GM23338 (cell line): ENCODE results near the gene CHST15. TPM values are rescaled to one million over a fixed set of nuclear protein-coding genes. Genes with fewer than 3 reads are reported as not detected.

Experiments used
- ATAC-seq: fragments of 200-7000 bp; cut with Tn5 transposase; 3 replicates; pipeline ENCODE4 v1.9.1; 2020
- DNase-seq: peaks from one replicate; pipeline ENCODE4 v3.0.0-alpha.2; 2015; ENCODE audit warnings: low spot score
- H2AFZ ChIP-seq: fragments of 200-600 bp; sonication (generic); 2 replicates; pipeline ENCODE4 v1.8.0; 2016; ENCODE audit warnings: antibody characterized with exemption, mild to moderate bottlenecking, moderate library complexity
- H3F3A ChIP-seq: fragments of 200-600 bp; sonication (generic); replicated peaks from 2 replicates; pipeline ENCODE4 v1.8.0; 2017; ENCODE audit warnings: antibody characterized with exemption, mixed run types, low read depth
- H3K27ac ChIP-seq: fragments of 200-600 bp; sonication (generic); 2 replicates; pipeline ENCODE4 v1.6.1; 2016; ENCODE audit warnings: low read depth
- H3K27me3 ChIP-seq: fragments of 200-600 bp; sonication (generic); 2 replicates; pipeline ENCODE4 v1.8.0; 2016; ENCODE audit warnings: mild to moderate bottlenecking, mixed run types, moderate library complexity; ENCODE audit not compliant: insufficient read depth
- H3K36me3 ChIP-seq: fragments of 200-600 bp; sonication (generic); 2 replicates; pipeline ENCODE4 v1.8.0; 2016; ENCODE audit warnings: mild to moderate bottlenecking; ENCODE audit not compliant: insufficient read depth
- H3K4me1 ChIP-seq: fragments of 200-600 bp; sonication (generic); 2 replicates; pipeline ENCODE4 v1.8.0; 2016; ENCODE audit warnings: mild to moderate bottlenecking, moderate library complexity; ENCODE audit not compliant: insufficient read depth
- H3K4me2 ChIP-seq: fragments of 200-600 bp; sonication (generic); 2 replicates; pipeline ENCODE4 v1.7.1; 2017; ENCODE audit warnings: mixed run types
- H3K4me3 ChIP-seq: fragments of 200-600 bp; sonication (generic); 2 replicates; pipeline ENCODE4 v1.6.1; 2016; ENCODE audit warnings: mixed run types
- H3K79me2 ChIP-seq: fragments of 200-600 bp; sonication (generic); replicated peaks from 2 replicates; pipeline ENCODE4 v1.8.0; 2017; ENCODE audit warnings: mild to moderate bottlenecking; ENCODE audit not compliant: insufficient read depth
- H3K9me2 ChIP-seq: fragments of 200-600 bp; sonication (generic); 2 replicates; pipeline ENCODE4 v1.8.0; 2017; ENCODE audit not compliant: insufficient read depth
- H4K20me1 ChIP-seq: fragments of 200-600 bp; sonication (generic); replicated peaks from 2 replicates; pipeline ENCODE4 v1.8.0; 2017; ENCODE audit warnings: mild to moderate bottlenecking; ENCODE audit not compliant: insufficient read depth
- H3K27ac Mint-ChIP-seq: 2 replicates; pipeline ENCODE4 v1.8.0; 2020; ENCODE audit warnings: inconsistent platforms, mild to moderate bottlenecking, moderate library complexity, mixed read lengths
- H3K27me3 Mint-ChIP-seq: 3 replicates; pipeline ENCODE4 v1.8.0; 2022; ENCODE audit warnings: low read depth, mild to moderate bottlenecking, moderate library complexity, mixed read lengths, inconsistent platforms; ENCODE audit not compliant: insufficient read depth, poor library complexity
- H3K36me3 Mint-ChIP-seq: 3 replicates; pipeline ENCODE4 v1.8.0; 2021; ENCODE audit warnings: low read depth, mild to moderate bottlenecking, inconsistent platforms, moderate library complexity, mixed read lengths
- H3K4me1 Mint-ChIP-seq: 3 replicates; pipeline ENCODE4 v1.8.0; 2020; ENCODE audit warnings: mild to moderate bottlenecking, inconsistent platforms, mixed read lengths
- H3K4me3 Mint-ChIP-seq: 3 replicates; pipeline ENCODE4 v1.8.0; 2021; ENCODE audit warnings: moderate library complexity, mild to moderate bottlenecking, inconsistent platforms, mixed read lengths
- H3K9me3 Mint-ChIP-seq: 3 replicates; pipeline ENCODE4 v1.8.0; 2020; ENCODE audit warnings: moderate library complexity, mild to moderate bottlenecking, inconsistent platforms, mixed read lengths
- CREB1 ChIP-seq: fragments of 250-450 bp; sonication (Bioruptor Pico); IDR thresholded peaks from 2 replicates; pipeline ENCODE4 v1.5.0; 2020; ENCODE audit warnings: low read depth, mild to moderate bottlenecking, moderate library complexity
- ETS1 ChIP-seq: IDR thresholded peaks from 2 replicates; pipeline ENCODE4 v1.6.1; 2016; ENCODE audit warnings: antibody characterized with exemption
- EZH2 ChIP-seq: fragments of 200-600 bp; sonication (generic); IDR thresholded peaks from one replicate; pipeline ENCODE4 v1.8.0; 2017; ENCODE audit warnings: antibody characterized with exemption, mild to moderate bottlenecking, low read depth; ENCODE audit not compliant: unreplicated experiment
- EZH2phosphoT487 ChIP-seq: fragments of 200-600 bp; sonication (generic); IDR thresholded peaks from one replicate; pipeline ENCODE4 v1.8.1; 2018; ENCODE audit warnings: antibody characterized with exemption; ENCODE audit not compliant: unreplicated experiment
- JUNB ChIP-seq: IDR thresholded peaks from one replicate; pipeline ENCODE4 v1.6.1; 2016; ENCODE audit warnings: antibody characterized with exemption; ENCODE audit not compliant: unreplicated experiment
- NANOG ChIP-seq: IDR thresholded peaks from 2 replicates; pipeline ENCODE4 v1.6.1; 2016; ENCODE audit warnings: antibody characterized with exemption, borderline replicate concordance
- STAT1 ChIP-seq: IDR thresholded peaks from one replicate; pipeline ENCODE4 v1.6.1; 2016; ENCODE audit warnings: antibody characterized with exemption; ENCODE audit not compliant: unreplicated experiment
- ZNF114 ChIP-seq: fragments of 250-450 bp; sonication (Bioruptor Pico); IDR thresholded peaks from 2 replicates; pipeline ENCODE4 v1.5.0; 2020; ENCODE audit warnings: mild to moderate bottlenecking, moderate library complexity
- polyA plus RNA-seq: library from polyadenylated mRNA; unstranded; fragments of >200 nt; fragmentation: Nextera tagmentation; extraction: Ambion mirVana; gene quantifications from 2 replicates; pipeline ENCODE4 v1.2.1, GENCODE V29; 2016
- total RNA-seq: library from RNA; depleted of rRNA; stranded (reverse); fragments of >200 nt; shearing (Covaris generic); gene quantifications from 2 replicates; pipeline ENCODE4 v1.2.3, GENCODE V29; 2014
- TF ChIP-seq, protein P1 (sequence below): IDR thresholded peaks from one replicate; pipeline ENCODE4 v1.6.1; 2018; ENCODE audit warnings: antibody characterized with exemption; ENCODE audit not compliant: unreplicated experiment
- TF ChIP-seq, protein P2 (sequence below), 2 experiments: fragments of 200-600 bp in 1 of 2; sonication (generic) in 1 of 2; conservative IDR thresholded peaks; 2 replicates each; pipeline versions ENCODE4 v1.5.1 to v1.6.1; 2016 to 2017; ENCODE audit warnings: antibody characterized with exemption in 2 of 2, low read depth in 2 of 2, mild to moderate bottlenecking in 2 of 2, moderate library complexity in 1 of 2

The CHST15 gene
- total and polyA plus RNA-seq, 2 experiments from 2014 or later, result 2.6 to 11.2 TPM

GRCh38 chr10:124117511-124117785, 24.1 kb upstream of the CHST15 start:
- no peaks in the 10 kb centered on the region for H3K36me3 Mint-ChIP-seq
- no peaks in the 10 kb centered on the region for H3K9me3 Mint-ChIP-seq
- H3F3A ChIP-seq, result no peaks in the 10 kb centered on the region
- no peaks in the 10 kb centered on the region for H3K4me1 ChIP-seq
- ATAC-seq (no peak), DNase-seq (no peak)
- no peaks in the 10 kb centered on the region for H3K9me2 ChIP-seq
- no peaks in the 10 kb centered on the region for H3K79me2 ChIP-seq
- H3K4me3 ChIP-seq, result no peak overlapping the region
- no peaks in the 10 kb centered on the region for H3K27me3 ChIP-seq
- no peak for TF ChIP-seq ZNF114 (CRISPR knock-in tag)
- H3K4me2 ChIP-seq, result no peak overlapping the region
- 0 out of 3 replicates have a peak, but pooled peaks cover 2% of the 10 kb centered on the region for H3K4me1 Mint-ChIP-seq
- peaks cover 9% of the 10 kb centered on the region for H3K27me3 Mint-ChIP-seq
- no peaks in the 10 kb centered on the region; the same call in 1 of the 2 replicates for H4K20me1 ChIP-seq
- no peak overlapping the region for H2AFZ ChIP-seq
- H3K4me3 Mint-ChIP-seq, result no peak overlapping the region
- H3K36me3 ChIP-seq, result no peaks in the 10 kb centered on the region
- no peak overlapping the region; the same call in 1 of the 2 replicates for H3K27ac Mint-ChIP-seq
- no peak overlapping the region for H3K27ac ChIP-seq

DNA sequence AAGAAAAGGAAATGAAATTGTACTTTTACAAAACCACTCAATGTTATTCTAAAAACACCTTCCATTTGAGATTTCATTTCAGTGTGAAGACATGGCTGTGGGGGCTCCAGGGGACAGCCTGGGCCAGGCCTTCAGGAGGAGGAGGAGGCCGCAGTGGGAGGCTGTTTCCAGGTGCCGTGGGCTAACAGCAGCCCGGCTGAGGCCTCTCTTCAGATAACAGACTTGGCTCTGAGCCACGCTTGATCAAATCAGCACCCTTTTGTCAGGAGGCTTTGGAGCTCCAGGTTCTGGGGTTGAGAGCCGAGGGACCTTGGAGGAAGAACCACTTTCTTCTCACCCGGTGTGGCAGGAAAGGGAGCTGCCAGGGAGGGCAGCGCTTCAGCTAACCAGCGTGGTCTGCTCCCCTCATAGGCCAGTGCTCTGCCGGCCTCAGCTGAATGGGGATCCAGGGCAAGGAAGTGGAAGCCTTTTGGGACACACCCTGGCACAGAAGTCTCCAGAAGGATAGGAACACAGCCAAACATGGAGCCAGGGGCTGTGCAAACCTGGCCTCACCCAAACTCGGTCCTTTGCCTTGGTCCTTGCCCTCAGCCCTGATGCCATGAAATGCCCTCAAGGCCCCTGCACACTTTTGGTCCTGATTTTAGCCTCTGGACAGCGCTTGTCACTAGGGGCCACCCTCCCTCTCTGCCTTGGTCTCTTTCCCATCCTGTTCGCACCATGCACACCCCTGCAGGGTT, 23.5 kb upstream of the CHST15 start:
- Mint-ChIP-seq H3K4me1 (0 out of 3 replicates have a peak, but pooled peaks cover 2% of the 10 kb centered on the region), H3K4me3 (no peak overlapping the region), H3K9me3 (no peaks in the 10 kb centered on the region), H3K36me3 (no peaks in the 10 kb centered on the region), H3K27me3 (peaks cover 9% of the 10 kb centered on the region), H3K27ac (no peak overlapping the region)
- Histone ChIP-seq H3K27ac (no peak overlapping the region), H3K36me3 (no peaks in the 10 kb centered on the region), H3K4me3 (no peak overlapping the region), H3K4me2 (no peak overlapping the region), H3K9me2 (no peaks in the 10 kb centered on the region; the same call in 1 of the 2 replicates), H3K4me1 (no peaks in the 10 kb centered on the region), H3F3A (no peaks in the 10 kb centered on the region), H2AFZ (no peak overlapping the region), H4K20me1 (no peaks in the 10 kb centered on the region; the same call in 1 of the 2 replicates), H3K79me2 (no peaks in the 10 kb centered on the region), H3K27me3 (no peaks in the 10 kb centered on the region)
- DNase-seq (no peak), ATAC-seq (no peak)
- TF ChIP-seq EZH2, result no peak
- no peak for TF ChIP-seq STAT1
- no peak for TF ChIP-seq CREB1 (CRISPR knock-in tag)
- TF ChIP-seq, protein P1, sequence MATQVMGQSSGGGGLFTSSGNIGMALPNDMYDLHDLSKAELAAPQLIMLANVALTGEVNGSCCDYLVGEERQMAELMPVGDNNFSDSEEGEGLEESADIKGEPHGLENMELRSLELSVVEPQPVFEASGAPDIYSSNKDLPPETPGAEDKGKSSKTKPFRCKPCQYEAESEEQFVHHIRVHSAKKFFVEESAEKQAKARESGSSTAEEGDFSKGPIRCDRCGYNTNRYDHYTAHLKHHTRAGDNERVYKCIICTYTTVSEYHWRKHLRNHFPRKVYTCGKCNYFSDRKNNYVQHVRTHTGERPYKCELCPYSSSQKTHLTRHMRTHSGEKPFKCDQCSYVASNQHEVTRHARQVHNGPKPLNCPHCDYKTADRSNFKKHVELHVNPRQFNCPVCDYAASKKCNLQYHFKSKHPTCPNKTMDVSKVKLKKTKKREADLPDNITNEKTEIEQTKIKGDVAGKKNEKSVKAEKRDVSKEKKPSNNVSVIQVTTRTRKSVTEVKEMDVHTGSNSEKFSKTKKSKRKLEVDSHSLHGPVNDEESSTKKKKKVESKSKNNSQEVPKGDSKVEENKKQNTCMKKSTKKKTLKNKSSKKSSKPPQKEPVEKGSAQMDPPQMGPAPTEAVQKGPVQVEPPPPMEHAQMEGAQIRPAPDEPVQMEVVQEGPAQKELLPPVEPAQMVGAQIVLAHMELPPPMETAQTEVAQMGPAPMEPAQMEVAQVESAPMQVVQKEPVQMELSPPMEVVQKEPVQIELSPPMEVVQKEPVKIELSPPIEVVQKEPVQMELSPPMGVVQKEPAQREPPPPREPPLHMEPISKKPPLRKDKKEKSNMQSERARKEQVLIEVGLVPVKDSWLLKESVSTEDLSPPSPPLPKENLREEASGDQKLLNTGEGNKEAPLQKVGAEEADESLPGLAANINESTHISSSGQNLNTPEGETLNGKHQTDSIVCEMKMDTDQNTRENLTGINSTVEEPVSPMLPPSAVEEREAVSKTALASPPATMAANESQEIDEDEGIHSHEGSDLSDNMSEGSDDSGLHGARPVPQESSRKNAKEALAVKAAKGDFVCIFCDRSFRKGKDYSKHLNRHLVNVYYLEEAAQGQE, result no peak
- TF ChIP-seq, protein P2, sequence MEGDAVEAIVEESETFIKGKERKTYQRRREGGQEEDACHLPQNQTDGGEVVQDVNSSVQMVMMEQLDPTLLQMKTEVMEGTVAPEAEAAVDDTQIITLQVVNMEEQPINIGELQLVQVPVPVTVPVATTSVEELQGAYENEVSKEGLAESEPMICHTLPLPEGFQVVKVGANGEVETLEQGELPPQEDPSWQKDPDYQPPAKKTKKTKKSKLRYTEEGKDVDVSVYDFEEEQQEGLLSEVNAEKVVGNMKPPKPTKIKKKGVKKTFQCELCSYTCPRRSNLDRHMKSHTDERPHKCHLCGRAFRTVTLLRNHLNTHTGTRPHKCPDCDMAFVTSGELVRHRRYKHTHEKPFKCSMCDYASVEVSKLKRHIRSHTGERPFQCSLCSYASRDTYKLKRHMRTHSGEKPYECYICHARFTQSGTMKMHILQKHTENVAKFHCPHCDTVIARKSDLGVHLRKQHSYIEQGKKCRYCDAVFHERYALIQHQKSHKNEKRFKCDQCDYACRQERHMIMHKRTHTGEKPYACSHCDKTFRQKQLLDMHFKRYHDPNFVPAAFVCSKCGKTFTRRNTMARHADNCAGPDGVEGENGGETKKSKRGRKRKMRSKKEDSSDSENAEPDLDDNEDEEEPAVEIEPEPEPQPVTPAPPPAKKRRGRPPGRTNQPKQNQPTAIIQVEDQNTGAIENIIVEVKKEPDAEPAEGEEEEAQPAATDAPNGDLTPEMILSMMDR (conservative IDR thresholded peaks at IDR 0.05; ENCODE audit: low read depth in 2 of 2), result no peak
- no peak for TF ChIP-seq EZH2phosphoT487
- TF ChIP-seq ETS1, result no peak
- no peak for TF ChIP-seq NANOG
- TF ChIP-seq JUNB, result no peak
- TF ChIP-seq ZNF114 (CRISPR knock-in tag), result no peak
